Tibial nerve (tissue), 4 donors: ENCODE data around the gene RHEX.

Source experiments
- CTCF ChIP-seq, 5 experiments: fragments of 200-600 bp in 3 of 5; fragments of 450-650 bp in 2 of 5; sonication (generic) in 3 of 5; IDR thresholded peaks; one replicate each; pipeline ENCODE4 v1.5.1; 2016 to 2019; ENCODE audit warnings: antibody characterized with exemption in 5 of 5, mild to moderate bottlenecking in 3 of 5, moderate library complexity in 2 of 5
- EP300 ChIP-seq, 2 donors: sonication (generic); formaldehyde crosslinking; IDR thresholded peaks; one replicate each; pipeline ENCODE4 v1.6.1; 2017; ENCODE audit warnings: antibody characterized with exemption in 2 of 2, mild to moderate bottlenecking in 1 of 2
- POLR2A ChIP-seq, 2 donors: fragments of 450-650 bp; IDR thresholded peaks; one replicate each; pipeline ENCODE4 v1.6.1; 2017; ENCODE audit warnings: antibody characterized with exemption in 2 of 2, mild to moderate bottlenecking in 2 of 2, moderate library complexity in 2 of 2

DNA sequence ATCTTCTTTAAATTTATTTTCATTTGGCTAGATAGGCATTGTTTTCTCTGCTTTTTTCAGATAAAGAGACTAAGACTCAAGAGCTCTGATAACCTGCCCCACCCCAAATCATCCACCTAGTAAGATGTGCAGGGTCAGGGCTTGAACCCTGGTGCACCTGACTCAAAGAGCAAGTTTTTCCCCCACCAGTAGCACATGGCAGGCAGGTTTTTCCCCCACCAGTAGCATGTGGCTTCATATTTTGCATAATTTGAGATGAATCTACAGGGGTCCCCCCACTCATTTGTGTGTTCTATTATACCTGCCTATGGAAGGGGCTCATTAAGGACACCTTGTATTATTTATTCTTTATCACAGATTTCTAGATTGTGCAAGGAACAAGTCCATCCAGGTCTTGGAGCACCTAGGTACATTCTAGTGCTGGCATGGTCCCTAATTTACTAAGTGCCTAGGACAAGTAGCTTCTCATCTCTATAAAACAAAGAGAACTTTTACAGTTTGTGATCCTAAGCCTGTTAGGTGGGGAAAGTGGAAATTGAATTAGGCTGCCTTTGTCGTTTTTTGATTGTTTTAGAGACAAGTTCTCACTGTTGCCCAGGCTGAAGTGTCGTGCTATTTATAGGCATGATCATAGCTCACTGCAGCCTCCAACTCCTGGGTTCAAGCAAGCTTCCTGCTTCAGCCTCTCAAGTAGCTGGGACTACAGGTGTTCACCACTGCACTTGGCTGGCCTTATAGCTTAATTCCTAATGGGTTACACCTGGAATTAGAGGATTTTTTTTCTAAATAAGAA, 16.1 kb upstream of the RHEX start:
- TF ChIP-seq CTCF (IDR thresholded peaks at IDR 0.05) (no peak), EP300 (IDR thresholded peaks at IDR 0.05) (no peak), POLR2A (IDR thresholded peaks at IDR 0.05) (no peak)
